ENCODE measurements around the gene DHCR7. TPM values are rescaled to one million over a fixed set of nuclear protein-coding genes. Genes with fewer than 3 reads are reported as not detected.

DHCR7 gene
- polyA plus RNA-seq, 1 donor from 2014 or later: 30.1 TPM

DNA sequence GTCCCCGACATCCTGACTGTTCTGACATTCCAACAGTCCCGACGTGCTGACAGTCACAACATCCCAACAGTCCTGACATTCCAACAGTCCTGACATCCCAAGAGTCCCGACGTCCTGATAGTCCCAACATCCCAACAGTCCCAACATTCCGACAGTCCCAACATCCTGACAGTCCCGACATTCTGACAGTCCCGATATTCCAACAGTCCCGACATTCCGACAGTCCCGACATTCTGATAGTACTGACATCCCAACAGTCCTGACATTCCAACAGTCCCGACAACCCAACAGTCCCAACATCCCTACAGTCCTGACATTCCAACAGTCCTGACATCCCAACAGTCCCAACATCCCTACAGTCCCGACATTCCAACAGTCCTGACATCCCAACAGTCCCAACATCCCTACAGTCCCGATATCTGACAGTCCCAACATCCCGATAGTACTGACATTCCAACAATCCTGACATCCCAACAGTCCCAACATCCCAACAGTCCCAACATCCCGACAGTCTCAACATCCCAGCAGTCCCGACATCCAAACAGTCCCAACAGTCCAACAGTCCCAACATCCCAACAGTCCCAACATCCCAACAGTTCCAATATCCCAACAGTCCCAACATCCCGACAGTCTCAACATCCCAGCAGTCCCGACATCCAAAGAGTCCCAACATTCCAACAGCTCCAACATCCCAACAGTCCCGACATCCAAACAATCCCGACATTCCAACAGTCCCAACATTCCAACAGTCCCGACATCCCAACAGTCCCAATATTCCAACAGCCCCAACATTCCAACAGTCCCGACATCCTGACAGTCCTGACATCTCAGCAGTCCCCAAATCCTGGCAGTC, 60.2 kb downstream of the DHCR7 start:
- H2AFZ ChIP-seq (ENCODE audit: low read depth, low read length): no peak overlapping the region
- H3K9ac ChIP-seq (ENCODE audit: low read length): no peak overlapping the region
- no peaks in the 10 kb centered on the region for H3K9me3 ChIP-seq (ENCODE audit: low read length)
- no peaks in the 10 kb centered on the region for H4K20me1 ChIP-seq (ENCODE audit: insufficient read depth)
- no peak overlapping the region for H3K27ac ChIP-seq (ENCODE audit: low read length)
- no peaks in the 10 kb centered on the region for H3K79me2 ChIP-seq (replicated peaks; ENCODE audit: insufficient read depth, low read length)
- no peaks in the 10 kb centered on the region for H3K9me2 ChIP-seq (ENCODE audit: insufficient read depth, low read length)
- H3K4me2 ChIP-seq (ENCODE audit: low read length): no peak overlapping the region
- no peak for TF ChIP-seq EZH2 (IDR thresholded peaks at IDR 0.05; ENCODE audit: borderline replicate concordance, insufficient read depth, low read length, poor library complexity, severe bottlenecking)
- TF ChIP-seq, protein P1, sequence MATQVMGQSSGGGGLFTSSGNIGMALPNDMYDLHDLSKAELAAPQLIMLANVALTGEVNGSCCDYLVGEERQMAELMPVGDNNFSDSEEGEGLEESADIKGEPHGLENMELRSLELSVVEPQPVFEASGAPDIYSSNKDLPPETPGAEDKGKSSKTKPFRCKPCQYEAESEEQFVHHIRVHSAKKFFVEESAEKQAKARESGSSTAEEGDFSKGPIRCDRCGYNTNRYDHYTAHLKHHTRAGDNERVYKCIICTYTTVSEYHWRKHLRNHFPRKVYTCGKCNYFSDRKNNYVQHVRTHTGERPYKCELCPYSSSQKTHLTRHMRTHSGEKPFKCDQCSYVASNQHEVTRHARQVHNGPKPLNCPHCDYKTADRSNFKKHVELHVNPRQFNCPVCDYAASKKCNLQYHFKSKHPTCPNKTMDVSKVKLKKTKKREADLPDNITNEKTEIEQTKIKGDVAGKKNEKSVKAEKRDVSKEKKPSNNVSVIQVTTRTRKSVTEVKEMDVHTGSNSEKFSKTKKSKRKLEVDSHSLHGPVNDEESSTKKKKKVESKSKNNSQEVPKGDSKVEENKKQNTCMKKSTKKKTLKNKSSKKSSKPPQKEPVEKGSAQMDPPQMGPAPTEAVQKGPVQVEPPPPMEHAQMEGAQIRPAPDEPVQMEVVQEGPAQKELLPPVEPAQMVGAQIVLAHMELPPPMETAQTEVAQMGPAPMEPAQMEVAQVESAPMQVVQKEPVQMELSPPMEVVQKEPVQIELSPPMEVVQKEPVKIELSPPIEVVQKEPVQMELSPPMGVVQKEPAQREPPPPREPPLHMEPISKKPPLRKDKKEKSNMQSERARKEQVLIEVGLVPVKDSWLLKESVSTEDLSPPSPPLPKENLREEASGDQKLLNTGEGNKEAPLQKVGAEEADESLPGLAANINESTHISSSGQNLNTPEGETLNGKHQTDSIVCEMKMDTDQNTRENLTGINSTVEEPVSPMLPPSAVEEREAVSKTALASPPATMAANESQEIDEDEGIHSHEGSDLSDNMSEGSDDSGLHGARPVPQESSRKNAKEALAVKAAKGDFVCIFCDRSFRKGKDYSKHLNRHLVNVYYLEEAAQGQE (IDR thresholded peaks at IDR 0.05; ENCODE audit: borderline replicate concordance): no peak
- no peak for TF ChIP-seq EP300 (conservative IDR thresholded peaks at IDR 0.05; ENCODE audit: poor library complexity, severe bottlenecking)
- TF ChIP-seq RAD21 (conservative IDR thresholded peaks at IDR 0.05): no peak
- no peak for TF ChIP-seq TAF1 (IDR thresholded peaks at IDR 0.05; ENCODE audit: low read depth)
- TF ChIP-seq POLR2AphosphoS5 (IDR thresholded peaks at IDR 0.05): no peak
- TF ChIP-seq, protein P2, sequence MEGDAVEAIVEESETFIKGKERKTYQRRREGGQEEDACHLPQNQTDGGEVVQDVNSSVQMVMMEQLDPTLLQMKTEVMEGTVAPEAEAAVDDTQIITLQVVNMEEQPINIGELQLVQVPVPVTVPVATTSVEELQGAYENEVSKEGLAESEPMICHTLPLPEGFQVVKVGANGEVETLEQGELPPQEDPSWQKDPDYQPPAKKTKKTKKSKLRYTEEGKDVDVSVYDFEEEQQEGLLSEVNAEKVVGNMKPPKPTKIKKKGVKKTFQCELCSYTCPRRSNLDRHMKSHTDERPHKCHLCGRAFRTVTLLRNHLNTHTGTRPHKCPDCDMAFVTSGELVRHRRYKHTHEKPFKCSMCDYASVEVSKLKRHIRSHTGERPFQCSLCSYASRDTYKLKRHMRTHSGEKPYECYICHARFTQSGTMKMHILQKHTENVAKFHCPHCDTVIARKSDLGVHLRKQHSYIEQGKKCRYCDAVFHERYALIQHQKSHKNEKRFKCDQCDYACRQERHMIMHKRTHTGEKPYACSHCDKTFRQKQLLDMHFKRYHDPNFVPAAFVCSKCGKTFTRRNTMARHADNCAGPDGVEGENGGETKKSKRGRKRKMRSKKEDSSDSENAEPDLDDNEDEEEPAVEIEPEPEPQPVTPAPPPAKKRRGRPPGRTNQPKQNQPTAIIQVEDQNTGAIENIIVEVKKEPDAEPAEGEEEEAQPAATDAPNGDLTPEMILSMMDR (IDR thresholded peaks at IDR 0.05; ENCODE audit: poor library complexity, severe bottlenecking): no peak
- H3K36me3 ChIP-seq (ENCODE audit: insufficient read depth, low read length): no peaks in the 10 kb centered on the region
- no peak overlapping the region for H3K4me3 ChIP-seq (ENCODE audit: low read length)
- H3F3A ChIP-seq (ENCODE audit: insufficient read depth, low read length, poor library complexity, severe bottlenecking): no peaks in the 10 kb centered on the region
- no peaks in the 10 kb centered on the region for H3K27me3 ChIP-seq (ENCODE audit: insufficient read depth, low read depth, low read length)

DNA sequence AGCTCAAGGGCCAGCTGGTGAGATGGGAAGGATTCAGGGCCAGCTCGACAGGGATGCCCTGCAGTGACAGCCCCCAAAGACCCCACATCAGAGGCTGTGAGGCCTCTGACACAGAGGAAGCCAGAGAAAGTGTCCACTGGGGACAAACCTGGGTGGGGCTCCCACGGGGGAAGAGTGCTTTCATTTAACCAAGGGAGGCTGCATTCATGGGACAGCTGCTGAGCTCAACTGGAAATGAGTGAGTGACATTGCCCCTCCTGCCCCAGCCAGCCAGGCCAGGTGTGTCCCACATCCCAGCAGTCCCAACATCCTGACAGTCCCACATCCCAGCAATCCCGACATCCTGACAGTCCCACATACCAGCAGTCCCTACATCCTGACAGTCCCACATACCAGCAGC, 61.0 kb downstream of the DHCR7 start:
- no peaks in the 10 kb centered on the region for H3K36me3 ChIP-seq (ENCODE audit: insufficient read depth, low read length)

More for the DNA sequence above, 61.0 kb downstream of the DHCR7 start:
- H3K9me3 ChIP-seq (ENCODE audit: low read length): no peaks in the 10 kb centered on the region
- H3K4me3 ChIP-seq (ENCODE audit: low read length): no peak overlapping the region
- no peak overlapping the region for H3K4me2 ChIP-seq (ENCODE audit: low read length)
- TF ChIP-seq EZH2 (IDR thresholded peaks at IDR 0.05; ENCODE audit: borderline replicate concordance, insufficient read depth, low read length, poor library complexity, severe bottlenecking) (no peak), EP300 (conservative IDR thresholded peaks at IDR 0.05; ENCODE audit: poor library complexity, severe bottlenecking) (no peak), TAF1 (IDR thresholded peaks at IDR 0.05; ENCODE audit: low read depth) (no peak), POLR2AphosphoS5 (IDR thresholded peaks at IDR 0.05) (no peak), SMC3 (conservative IDR thresholded peaks at IDR 0.05; ENCODE audit: poor library complexity) (no peak), RAD21 (conservative IDR thresholded peaks at IDR 0.05) (no peak), MXI1 (conservative IDR thresholded peaks at IDR 0.05; ENCODE audit: poor library complexity, severe bottlenecking) (no peak)
- TF ChIP-seq, protein P1 (IDR thresholded peaks at IDR 0.05; ENCODE audit: borderline replicate concordance): no peak
- TF ChIP-seq, protein P2 (IDR thresholded peaks at IDR 0.05; ENCODE audit: poor library complexity, severe bottlenecking): no peak
- H3K9me2 ChIP-seq (ENCODE audit: insufficient read depth, low read length): no peaks in the 10 kb centered on the region
- no peak overlapping the region for H2AFZ ChIP-seq (ENCODE audit: low read depth, low read length)
- H3K79me2 ChIP-seq (replicated peaks; ENCODE audit: insufficient read depth, low read length): no peaks in the 10 kb centered on the region
- H3K27me3 ChIP-seq (ENCODE audit: insufficient read depth, low read depth, low read length): no peaks in the 10 kb centered on the region
- no peaks in the 10 kb centered on the region for H3F3A ChIP-seq (ENCODE audit: insufficient read depth, low read length, poor library complexity, severe bottlenecking)
- H4K20me1 ChIP-seq (ENCODE audit: insufficient read depth): no peaks in the 10 kb centered on the region
- no peak overlapping the region for H3K9ac ChIP-seq (ENCODE audit: low read length)
- H3K27ac ChIP-seq (ENCODE audit: low read length): no peak overlapping the region
